HG03469 (cell line): ENCODE measurements around the gene ZNF195.
"Not testable (repeated sequence)": the region's sequence is repeated elsewhere in the genome, so short reads cannot be mapped to it uniquely, and the experiment has no call there.

Experiments
- ATAC-seq: cut with Tn5 transposase; IDR thresholded peaks from one replicate; pipeline ENCODE4 v1.9.1; 2021; ENCODE audit warnings: mild to moderate bottlenecking, moderate library complexity, moderate number of reproducible peaks; ENCODE audit not compliant: unreplicated experiment

The ZNF195 gene

GRCh38 chr11:3378426-3379423 is at the start of gene ZNF195:
Gene ZNF195, minus strand, starts transcription at chr11:3379146. Its CDS starts 106 bp downstream, at chr11:3379040.
- ATAC-seq = peak; percentile 92

GRCh38 chr11:3428076-3428475 is 49.1 kb upstream of the ZNF195 start:
- not testable (repeated sequence) for ATAC-seq

DNA sequence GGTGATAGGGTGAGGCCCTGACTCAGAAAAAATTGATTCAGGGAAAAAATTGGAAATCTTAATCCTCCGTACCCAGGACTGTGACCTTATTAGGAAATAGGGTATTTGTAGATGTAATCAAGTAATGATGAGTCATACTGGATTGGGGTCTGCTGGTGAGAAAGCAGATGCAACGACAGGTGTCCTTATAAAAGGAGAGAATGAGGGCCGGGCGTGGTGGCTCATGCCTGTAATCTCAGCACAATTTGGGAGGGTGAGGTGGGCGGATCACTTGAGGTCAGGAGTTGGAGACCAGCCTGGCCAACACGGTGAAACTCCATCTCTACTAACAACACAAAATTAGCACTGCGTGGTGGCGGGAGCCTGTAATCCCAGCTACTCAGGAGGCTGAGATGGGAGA is 47.6 kb upstream of the ZNF195 start:
- ATAC-seq = not testable (repeated sequence)

- ATAC-seq = not testable (repeated sequence)
Measured at GRCh38 chr11:3423928-3424327, 45.0 kb upstream of the ZNF195 start.

- not testable (repeated sequence) for ATAC-seq
Measured at GRCh38 chr11:3423138-3423731, 44.3 kb upstream of the ZNF195 start.

- ATAC-seq = peak; percentile 73
Measured at GRCh38 chr11:3422380-3423137, 43.6 kb upstream of the ZNF195 start.

- ATAC-seq = not testable (repeated sequence)
Measured at GRCh38 chr11:3421608-3422379, 42.8 kb upstream of the ZNF195 start.

DNA sequence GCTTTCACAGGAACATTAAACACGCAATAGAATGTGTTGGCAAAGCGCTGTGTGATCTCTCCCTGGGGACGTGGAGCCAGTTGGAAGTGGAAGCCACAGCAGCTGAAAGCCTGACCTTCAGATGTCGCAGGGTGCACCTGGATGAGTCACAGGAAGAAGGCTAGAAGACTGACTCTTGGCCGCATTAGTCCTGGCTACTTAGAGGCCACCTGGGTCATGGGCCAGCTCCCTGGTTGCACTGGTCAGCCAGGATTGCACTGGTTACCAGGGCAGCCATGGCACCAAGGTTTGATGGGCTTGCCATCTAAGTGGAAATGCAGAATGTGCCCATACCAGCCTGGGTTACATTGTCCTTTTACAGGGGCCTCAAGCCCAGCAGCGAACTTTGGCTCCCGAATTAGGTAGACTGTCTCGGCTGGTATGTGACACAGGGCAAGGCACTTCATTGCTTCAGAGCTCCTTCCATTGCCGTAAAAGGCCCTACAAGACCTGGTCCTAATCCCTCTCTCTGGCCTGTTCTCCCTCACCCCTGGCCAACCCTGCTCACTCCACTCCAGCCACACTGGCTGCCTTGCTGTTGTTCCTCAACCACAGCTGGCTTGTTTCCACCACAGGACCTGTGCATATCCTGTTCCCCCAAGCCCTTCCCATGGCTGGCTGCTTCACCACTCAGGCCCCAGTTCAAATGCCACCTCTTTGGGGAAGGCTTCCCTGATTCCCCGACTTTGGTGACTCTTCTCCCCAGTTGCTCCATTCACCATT is 41.5 kb upstream of the ZNF195 start:
- ATAC-seq = not testable (repeated sequence)

DNA sequence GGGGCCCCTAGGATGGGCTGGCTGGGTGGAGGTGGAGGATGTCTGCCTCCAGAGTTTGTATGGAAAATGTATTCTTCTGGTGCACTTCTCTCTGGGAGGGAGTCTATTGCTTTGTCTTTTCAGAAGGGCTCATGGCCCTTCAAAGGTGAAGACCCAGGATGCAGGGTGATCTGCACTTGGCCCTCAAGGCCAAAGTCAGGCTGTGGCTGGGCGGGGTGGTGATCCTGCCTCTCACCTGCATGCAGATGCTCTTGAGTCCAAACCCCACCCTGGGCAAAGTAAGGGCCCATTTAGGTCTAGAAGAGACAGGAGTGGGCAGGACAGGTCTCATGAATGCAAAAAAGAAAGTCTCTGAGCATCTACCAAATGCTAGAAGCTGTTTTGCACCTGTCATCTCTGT is 40.5 kb upstream of the ZNF195 start:
- ATAC-seq = not testable (repeated sequence)

GRCh38 chr11:3417047-3417446 is 38.1 kb upstream of the ZNF195 start:
- ATAC-seq = not testable (repeated sequence)

DNA sequence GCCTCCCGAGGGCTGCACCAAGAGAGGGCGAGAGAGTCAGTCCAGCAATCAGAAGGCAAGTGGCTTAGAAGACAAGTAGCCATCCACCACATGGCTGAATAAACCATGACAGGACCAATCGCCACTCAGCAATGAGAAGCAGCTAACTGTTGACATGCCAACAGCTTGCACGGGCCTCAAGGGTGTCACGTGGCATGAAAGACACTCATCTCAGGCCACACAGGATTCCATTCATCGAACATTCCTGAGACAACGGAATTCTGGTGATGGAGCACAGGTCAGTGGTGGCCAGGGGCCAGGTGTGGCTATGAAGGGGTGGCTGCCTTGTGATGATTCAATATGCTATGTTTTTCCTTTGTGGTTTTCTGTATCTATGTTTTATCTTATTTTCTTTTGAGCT is 36.4 kb upstream of the ZNF195 start:
- not testable (repeated sequence) for ATAC-seq

- not testable (repeated sequence) for ATAC-seq
Measured at GRCh38 chr11:3413666-3414065, 34.7 kb upstream of the ZNF195 start.

DNA sequence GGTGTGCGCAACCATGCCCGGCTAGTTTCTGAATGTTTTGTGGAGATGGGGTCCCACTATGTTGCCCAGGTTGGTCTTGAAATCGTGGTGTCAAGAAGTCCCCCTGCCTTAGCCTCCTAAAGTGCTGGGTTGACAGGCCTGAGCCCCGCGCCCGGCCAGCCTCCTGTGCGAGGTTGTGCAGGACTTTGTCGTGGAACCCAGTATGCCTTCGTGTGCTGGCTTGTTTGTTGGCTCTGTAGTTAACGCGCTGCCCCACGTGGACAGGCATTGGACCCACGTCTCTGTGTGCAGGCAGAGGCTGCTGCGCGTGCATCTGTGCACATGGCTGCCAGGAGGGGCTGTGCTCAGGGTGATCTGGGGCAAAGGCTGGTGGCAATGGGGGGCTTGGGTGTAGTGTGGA is 33.9 kb upstream of the ZNF195 start:
- no peak for ATAC-seq

- ATAC-seq = not testable (repeated sequence)
Measured at GRCh38 chr11:3408722-3409121, 29.8 kb upstream of the ZNF195 start.

- not testable (repeated sequence) for ATAC-seq
Measured at GRCh38 chr11:3408058-3408605, 29.2 kb upstream of the ZNF195 start.

DNA sequence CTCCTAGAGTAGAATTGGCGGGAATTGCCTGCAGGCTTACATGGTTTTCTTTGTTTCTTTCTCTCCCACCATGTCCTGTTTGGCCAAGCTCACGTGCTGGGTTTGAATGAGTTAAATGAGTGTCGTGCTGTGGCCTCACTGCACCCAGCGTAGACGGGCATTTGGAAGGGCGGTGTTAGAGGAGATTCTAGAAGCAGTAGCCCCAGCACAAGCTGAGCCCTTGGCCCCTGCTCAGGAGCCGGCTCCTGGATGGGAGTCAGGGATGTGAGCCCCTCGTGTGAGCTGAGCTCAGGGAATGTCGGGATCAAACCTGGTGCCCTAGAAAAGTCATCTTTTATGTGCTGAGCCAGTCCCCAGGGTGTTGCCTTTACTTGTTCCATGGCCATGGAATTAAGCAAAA is 28.0 kb upstream of the ZNF195 start:
- ATAC-seq = not testable (repeated sequence)

GRCh38 chr11:3406223-3406875 is 27.4 kb upstream of the ZNF195 start:
- not testable (repeated sequence) for ATAC-seq

- ATAC-seq = not testable (repeated sequence)
Measured at GRCh38 chr11:3404076-3404925, 25.4 kb upstream of the ZNF195 start.
